ENCODE measurements around the gene LENG9. TPM values are rescaled to one million over a fixed set of nuclear protein-coding genes. Genes with fewer than 3 reads are reported as not detected.

LENG9 gene
- total RNA-seq, 4 donors from 2014 or later = 4.2 to 9.6 (median 6.7) TPM

DNA sequence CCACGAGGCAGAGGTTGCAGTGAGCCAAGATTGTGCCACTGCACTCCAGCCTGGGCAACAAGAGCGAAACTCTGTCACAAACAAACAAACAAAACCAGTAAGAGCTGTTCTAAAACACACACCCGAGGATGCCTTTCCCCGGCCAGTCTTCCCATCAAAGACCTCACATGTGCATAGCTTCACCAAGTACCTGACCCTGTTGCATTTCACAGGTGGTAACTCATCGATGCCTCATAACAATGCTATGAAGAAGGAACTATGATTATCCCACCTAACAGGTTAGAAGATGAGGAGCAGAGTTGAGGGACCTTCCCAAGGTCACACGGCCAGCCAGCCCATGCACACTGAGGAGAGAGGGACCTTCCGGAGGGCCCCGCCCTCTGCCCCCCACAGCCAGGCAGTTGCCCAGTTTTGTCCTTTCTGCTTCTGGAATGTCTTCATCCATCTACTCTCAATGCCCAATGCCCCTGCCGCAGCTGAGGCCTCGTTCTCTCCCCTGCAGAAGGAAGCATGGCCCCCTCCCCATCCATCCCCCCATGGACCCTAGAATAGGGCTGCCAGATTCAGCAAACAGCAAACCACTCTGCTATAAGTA lies 31.3 kb downstream of the LENG9 start:
- TF ChIP-seq, protein P1, sequence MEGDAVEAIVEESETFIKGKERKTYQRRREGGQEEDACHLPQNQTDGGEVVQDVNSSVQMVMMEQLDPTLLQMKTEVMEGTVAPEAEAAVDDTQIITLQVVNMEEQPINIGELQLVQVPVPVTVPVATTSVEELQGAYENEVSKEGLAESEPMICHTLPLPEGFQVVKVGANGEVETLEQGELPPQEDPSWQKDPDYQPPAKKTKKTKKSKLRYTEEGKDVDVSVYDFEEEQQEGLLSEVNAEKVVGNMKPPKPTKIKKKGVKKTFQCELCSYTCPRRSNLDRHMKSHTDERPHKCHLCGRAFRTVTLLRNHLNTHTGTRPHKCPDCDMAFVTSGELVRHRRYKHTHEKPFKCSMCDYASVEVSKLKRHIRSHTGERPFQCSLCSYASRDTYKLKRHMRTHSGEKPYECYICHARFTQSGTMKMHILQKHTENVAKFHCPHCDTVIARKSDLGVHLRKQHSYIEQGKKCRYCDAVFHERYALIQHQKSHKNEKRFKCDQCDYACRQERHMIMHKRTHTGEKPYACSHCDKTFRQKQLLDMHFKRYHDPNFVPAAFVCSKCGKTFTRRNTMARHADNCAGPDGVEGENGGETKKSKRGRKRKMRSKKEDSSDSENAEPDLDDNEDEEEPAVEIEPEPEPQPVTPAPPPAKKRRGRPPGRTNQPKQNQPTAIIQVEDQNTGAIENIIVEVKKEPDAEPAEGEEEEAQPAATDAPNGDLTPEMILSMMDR (IDR thresholded peaks at IDR 0.05; ENCODE audit: low read depth) = no peak

DNA sequence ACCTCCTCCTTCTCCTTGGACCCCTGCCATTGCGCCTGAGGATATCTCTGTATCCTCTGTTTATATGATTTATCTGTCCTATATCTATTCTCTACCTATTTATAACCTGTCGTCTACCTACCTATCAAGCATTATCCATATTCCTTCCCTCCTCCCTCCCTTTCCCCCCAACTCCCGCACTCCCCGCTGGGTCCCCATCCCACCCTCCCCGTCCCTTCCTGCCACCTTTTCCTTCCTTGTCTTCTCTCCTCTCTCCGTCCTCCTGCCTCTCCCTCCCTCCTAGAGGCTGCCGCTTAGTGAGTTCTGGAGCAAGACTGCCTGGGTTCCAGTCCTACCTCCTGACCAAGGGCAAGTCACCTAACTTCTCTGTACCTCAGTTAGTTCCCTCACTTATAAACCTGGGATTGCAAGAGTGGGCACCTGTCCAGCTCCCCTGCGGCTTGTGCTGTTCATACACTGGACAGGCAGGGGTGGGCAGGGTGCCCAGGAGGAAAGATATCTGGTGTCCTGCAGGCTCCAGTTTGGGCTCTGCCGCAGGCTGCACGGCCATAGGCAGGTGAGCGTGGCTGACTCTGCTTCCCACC lies 32.2 kb downstream of the LENG9 start:
- TF ChIP-seq, protein P1 (IDR thresholded peaks at IDR 0.05; ENCODE audit: low read depth) = no peak

DNA sequence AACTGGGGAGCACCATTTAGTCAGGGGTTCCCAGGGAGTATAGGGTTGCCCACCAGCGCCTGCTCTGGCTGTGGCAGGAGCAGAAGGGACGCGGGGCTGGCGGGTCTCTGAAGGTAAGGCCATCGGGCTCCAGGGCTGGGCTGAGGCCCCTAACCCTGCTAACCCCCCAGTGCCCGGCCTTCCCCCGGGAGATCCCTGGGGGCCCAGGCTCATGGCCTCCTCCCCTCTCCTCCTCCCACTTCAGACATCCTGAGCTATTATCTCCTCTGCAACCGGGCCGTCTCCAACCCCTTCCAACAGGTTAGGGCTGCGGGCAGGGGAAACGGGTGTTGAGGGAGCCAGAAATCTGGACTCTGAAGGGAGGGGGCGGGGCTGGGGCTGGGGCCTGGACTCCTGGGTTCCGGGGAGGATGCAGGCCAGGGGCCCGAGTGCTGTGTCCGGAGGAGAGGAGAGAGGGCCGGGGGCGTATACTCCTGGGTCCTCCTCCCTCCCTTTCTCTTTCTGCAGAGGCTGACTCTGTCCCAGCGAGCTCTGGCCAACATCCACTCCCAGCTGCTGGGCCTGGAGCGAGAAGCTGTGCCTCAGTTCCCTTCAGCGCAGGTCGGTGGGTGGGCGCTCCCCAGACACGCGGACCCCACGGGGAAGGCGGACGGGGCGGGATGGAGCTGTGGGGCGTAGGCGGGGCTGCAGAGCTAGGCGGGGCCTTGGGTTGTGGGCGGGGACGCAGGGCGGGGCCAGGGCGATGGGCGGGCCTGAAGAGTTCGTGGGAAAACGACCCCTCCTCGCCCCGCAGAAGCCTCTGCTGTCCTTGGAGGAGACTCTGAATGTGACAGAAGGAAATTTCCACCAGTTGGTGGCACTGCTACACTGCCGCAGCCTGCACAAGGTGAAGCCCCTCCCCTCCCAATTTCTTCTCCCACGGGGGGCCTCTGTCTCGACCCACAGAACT lies 33.0 kb downstream of the LENG9 start:
- TF ChIP-seq, protein P1 (IDR thresholded peaks at IDR 0.05; ENCODE audit: low read depth) = no peak

DNA sequence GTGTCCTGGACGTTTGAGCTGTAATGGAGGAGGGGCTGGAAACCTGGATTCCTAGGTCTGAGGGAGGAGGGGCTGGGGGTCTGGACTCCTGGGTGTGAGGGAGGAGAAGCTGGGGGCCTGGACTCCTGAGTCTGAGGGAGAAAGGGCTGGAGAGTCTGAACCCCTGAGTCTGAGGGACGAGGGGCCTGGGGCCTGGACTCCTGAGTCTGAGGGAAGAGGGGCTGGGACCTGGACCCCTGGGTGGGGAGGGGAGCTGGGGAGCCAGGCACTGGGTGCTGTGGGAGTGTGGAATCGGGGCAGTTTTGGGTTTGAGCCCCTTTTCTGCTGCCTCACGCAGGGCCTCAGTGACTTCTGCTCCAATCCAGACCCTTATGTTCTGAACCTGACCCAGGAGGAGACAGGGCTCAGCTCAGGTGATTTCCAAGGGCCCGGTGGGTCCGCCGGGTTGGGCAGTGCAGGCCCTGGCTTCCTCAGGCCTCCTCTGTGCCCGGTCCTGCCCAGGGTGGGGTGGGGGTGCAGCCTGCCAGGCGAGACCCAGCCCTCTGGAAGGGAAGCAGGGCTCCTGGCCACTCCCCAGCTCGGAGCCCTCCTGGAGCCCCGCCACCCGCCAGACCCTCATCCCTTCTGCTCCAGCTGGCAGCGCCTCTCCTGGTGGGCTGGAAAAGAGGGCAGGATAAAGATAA lies 33.9 kb downstream of the LENG9 start:
- TF ChIP-seq, protein P1 (IDR thresholded peaks at IDR 0.05; ENCODE audit: low read depth) = no peak

DNA sequence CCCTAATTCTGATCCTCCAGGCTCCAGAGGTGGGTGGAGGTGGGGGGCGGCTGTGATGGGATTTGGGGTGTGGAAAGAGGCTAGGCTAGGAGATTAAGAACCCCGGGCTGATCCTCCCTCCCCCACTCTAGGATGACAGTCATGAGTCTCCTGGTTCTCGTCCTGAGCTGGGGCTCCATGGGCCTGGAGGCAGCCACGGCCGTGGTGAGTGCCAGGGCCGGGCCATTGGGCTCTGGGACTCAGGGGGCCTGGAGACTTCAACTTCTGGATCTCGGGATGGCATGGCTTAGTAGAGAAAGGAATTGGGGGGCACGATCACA lies 34.4 kb downstream of the LENG9 start:
- TF ChIP-seq, protein P1 (IDR thresholded peaks at IDR 0.05; ENCODE audit: low read depth) = no peak

DNA sequence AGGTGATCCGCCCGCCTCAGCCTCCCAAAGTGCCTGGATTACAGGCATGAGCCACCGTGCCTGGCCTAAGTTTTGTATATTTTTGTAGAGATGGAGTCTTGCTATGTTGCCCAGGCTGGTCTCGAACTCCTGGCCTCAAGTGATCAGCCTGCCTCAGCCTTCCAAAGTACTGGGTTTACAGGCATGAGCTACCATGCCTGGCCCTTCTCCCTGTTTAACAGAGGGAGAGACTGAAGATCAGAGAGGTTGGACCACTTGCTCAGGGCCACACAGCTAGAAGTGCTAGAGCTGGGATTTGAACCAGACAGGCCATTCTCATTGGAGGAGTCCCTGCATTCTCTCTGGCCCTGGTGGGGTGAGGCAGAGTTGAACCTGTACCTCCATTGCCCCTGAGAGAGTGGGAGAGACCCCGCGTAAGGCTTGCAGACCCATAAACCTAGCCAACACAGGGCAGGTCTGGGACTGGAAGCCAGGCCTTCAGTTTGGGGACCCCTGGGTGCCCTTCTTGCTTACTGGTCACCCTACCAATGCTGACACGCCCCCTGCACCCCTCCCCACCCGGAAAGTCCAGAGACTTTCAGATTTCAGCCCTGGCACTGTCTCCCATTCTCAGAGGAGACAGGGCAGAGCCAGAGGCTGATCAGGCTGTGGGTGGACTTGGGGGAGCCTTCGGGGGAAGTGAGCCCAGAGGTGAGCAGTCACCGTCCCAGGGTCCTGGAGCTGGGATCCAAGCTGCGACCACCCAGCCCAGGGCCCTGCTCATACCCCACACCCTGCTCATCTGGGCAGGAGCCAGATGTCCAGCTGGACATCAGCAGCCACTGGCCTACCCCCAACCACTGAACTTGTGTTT lies 35.0 kb downstream of the LENG9 start:
- TF ChIP-seq, protein P1 (IDR thresholded peaks at IDR 0.05; ENCODE audit: low read depth) = no peak
